H1 (cell line): ENCODE measurements around the gene FMNL2. TPM values are rescaled to one million over a fixed set of nuclear protein-coding genes. Genes with fewer than 3 reads are reported as not detected.

ENCODE experiments used
- ASH2L ChIP-seq: fragments of 200-600, 300-600 bp; sonication (generic); IDR thresholded peaks from one replicate; pipeline ENCODE4 v1.7.1; 2017; ENCODE audit warnings: low read length
- ATF2 ChIP-seq: IDR thresholded peaks from 2 replicates; pipeline ENCODE4 v1.6.1; 2012; ENCODE audit warnings: low read length, inconsistent platforms
- CTBP2 ChIP-seq: IDR thresholded peaks from 2 replicates; pipeline ENCODE4 v1.7.0; 2011; ENCODE audit warnings: borderline replicate concordance, mild to moderate bottlenecking, moderate library complexity, mixed read lengths, low read length; ENCODE audit not compliant: insufficient read depth, insufficient read length
- HDAC2 ChIP-seq, 2 experiments: fragments of 300-600 bp in 1 of 2; sonication (generic) in 1 of 2; IDR thresholded peaks; 2 replicates each; pipeline ENCODE4 v1.6.1; 2011 to 2012; ENCODE audit warnings: low read depth in 2 of 2, low read length in 2 of 2, mild to moderate bottlenecking in 2 of 2, moderate library complexity in 2 of 2, borderline replicate concordance in 1 of 2, inconsistent platforms in 1 of 2
- NANOG ChIP-seq: IDR thresholded peaks from 2 replicates; pipeline ENCODE4 v1.6.1; 2011; ENCODE audit warnings: low read length, low read depth, mild to moderate bottlenecking, inconsistent platforms; ENCODE audit not compliant: insufficient read depth, poor library complexity, severe bottlenecking
- PHF8 ChIP-seq: fragments of 200-600 bp; sonication (generic); conservative IDR thresholded peaks from 2 replicates; pipeline ENCODE4 v1.7.1; 2012; ENCODE audit warnings: low read depth, mild to moderate bottlenecking, inconsistent platforms, low read length, moderate library complexity
- polyA plus RNA-seq, 7 experiments: library from polyadenylated mRNA; depleted of rRNA in 3 of 7; stranded (reverse) in 5 of 7; unstranded in 2 of 7; fragments of >200 nt in 5 of 7; fragments of 200-250 nt in 2 of 7; gene quantifications; 1 replicate in 5 of 7; 2 replicates in 1 of 7; 4 replicates in 1 of 7; pipeline versions ENCODE4 v1.2.1 to v1.2.3, GENCODE V29; 2011 to 2013; ENCODE audit warnings: missing spikeins in 2 of 7, mixed read lengths in 2 of 7
- total RNA-seq: library from RNA; stranded (reverse); fragmentation: NEBNext Ultra II Directional; extraction: Animal tissue kit (Norgen Biotek cat#: 25700); gene quantifications from 2 replicates; pipeline ENCODE4 v1.2.1, GENCODE V29; 2021
- TF ChIP-seq, protein P1 (sequence below): fragments of 300-600 bp; sonication (generic); IDR thresholded peaks from 2 replicates; pipeline ENCODE4 v1.7.1; 2012; ENCODE audit warnings: low read length, moderate library complexity, mild to moderate bottlenecking, inconsistent platforms; ENCODE audit not compliant: insufficient replicate concordance

FMNL2 gene
- total and polyA plus RNA-seq, 2 of the 8 experiments (the other 6 are each of a cell fraction or from before 2014, with no cell fraction given), result 15.5 to 45.1 TPM

DNA sequence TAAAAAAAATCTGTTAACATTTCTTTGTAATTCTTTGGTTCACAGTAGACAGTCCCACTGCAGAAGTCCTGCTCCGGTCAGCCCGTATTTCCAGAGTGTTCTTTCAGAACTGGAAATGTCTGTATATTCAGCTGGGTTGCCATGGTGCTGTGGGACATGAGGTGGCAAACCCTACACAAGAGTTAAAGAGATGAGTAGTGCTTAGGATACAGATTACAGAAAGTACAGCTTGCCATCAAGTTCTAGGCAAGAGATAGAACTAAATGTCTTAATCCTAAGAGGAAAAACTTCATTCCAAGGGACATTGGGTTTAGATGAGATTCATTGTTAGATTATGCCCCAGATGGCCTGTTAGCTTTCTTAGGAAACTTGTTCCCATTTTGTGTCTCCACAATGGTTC is 60.1 kb downstream of the FMNL2 start (continued):
- TF ChIP-seq, protein P1, sequence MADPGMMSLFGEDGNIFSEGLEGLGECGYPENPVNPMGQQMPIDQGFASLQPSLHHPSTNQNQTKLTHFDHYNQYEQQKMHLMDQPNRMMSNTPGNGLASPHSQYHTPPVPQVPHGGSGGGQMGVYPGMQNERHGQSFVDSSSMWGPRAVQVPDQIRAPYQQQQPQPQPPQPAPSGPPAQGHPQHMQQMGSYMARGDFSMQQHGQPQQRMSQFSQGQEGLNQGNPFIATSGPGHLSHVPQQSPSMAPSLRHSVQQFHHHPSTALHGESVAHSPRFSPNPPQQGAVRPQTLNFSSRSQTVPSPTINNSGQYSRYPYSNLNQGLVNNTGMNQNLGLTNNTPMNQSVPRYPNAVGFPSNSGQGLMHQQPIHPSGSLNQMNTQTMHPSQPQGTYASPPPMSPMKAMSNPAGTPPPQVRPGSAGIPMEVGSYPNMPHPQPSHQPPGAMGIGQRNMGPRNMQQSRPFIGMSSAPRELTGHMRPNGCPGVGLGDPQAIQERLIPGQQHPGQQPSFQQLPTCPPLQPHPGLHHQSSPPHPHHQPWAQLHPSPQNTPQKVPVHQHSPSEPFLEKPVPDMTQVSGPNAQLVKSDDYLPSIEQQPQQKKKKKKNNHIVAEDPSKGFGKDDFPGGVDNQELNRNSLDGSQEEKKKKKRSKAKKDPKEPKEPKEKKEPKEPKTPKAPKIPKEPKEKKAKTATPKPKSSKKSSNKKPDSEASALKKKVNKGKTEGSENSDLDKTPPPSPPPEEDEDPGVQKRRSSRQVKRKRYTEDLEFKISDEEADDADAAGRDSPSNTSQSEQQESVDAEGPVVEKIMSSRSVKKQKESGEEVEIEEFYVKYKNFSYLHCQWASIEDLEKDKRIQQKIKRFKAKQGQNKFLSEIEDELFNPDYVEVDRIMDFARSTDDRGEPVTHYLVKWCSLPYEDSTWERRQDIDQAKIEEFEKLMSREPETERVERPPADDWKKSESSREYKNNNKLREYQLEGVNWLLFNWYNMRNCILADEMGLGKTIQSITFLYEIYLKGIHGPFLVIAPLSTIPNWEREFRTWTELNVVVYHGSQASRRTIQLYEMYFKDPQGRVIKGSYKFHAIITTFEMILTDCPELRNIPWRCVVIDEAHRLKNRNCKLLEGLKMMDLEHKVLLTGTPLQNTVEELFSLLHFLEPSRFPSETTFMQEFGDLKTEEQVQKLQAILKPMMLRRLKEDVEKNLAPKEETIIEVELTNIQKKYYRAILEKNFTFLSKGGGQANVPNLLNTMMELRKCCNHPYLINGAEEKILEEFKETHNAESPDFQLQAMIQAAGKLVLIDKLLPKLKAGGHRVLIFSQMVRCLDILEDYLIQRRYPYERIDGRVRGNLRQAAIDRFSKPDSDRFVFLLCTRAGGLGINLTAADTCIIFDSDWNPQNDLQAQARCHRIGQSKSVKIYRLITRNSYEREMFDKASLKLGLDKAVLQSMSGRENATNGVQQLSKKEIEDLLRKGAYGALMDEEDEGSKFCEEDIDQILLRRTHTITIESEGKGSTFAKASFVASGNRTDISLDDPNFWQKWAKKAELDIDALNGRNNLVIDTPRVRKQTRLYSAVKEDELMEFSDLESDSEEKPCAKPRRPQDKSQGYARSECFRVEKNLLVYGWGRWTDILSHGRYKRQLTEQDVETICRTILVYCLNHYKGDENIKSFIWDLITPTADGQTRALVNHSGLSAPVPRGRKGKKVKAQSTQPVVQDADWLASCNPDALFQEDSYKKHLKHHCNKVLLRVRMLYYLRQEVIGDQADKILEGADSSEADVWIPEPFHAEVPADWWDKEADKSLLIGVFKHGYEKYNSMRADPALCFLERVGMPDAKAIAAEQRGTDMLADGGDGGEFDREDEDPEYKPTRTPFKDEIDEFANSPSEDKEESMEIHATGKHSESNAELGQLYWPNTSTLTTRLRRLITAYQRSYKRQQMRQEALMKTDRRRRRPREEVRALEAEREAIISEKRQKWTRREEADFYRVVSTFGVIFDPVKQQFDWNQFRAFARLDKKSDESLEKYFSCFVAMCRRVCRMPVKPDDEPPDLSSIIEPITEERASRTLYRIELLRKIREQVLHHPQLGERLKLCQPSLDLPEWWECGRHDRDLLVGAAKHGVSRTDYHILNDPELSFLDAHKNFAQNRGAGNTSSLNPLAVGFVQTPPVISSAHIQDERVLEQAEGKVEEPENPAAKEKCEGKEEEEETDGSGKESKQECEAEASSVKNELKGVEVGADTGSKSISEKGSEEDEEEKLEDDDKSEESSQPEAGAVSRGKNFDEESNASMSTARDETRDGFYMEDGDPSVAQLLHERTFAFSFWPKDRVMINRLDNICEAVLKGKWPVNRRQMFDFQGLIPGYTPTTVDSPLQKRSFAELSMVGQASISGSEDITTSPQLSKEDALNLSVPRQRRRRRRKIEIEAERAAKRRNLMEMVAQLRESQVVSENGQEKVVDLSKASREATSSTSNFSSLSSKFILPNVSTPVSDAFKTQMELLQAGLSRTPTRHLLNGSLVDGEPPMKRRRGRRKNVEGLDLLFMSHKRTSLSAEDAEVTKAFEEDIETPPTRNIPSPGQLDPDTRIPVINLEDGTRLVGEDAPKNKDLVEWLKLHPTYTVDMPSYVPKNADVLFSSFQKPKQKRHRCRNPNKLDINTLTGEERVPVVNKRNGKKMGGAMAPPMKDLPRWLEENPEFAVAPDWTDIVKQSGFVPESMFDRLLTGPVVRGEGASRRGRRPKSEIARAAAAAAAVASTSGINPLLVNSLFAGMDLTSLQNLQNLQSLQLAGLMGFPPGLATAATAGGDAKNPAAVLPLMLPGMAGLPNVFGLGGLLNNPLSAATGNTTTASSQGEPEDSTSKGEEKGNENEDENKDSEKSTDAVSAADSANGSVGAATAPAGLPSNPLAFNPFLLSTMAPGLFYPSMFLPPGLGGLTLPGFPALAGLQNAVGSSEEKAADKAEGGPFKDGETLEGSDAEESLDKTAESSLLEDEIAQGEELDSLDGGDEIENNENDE, result no peak
- TF ChIP-seq NANOG (no peak), HDAC2 (IDR thresholded peaks at IDR 0.05; ENCODE audit: borderline replicate concordance in 1 of 2, low read depth in 2 of 2, low read length in 2 of 2) (no peak), ATF2 (no peak), CTBP2 (no peak), PHF8 (no peak), ASH2L (no peak)
